GM12878 (cell line): ENCODE data around the gene RABEP2. TPM values are rescaled to one million over a fixed set of nuclear protein-coding genes. Genes with fewer than 3 reads are reported as not detected.

Experiments used
- ATAC-seq: fragments of 200-7000 bp; cut with Tn5 transposase; 3 replicates; pipeline ENCODE4 v1.9.1; 2020; ENCODE audit warnings: mild to moderate bottlenecking, moderate library complexity
- BruUV-seq: library from RNA; stranded (reverse); fragments of 400-500 nt; replicated peaks from 2 replicates; lab custom pipeline; 2021; lab: Mats Ljungman, UMichigan
- CTCF ChIA-PET: fragments of 300-600 bp; sonication (Branson Sonifier 250); formaldehyde crosslinking; extraction: SDS; loops from one replicate; lab custom pipeline; 2021; ENCODE audit warnings: inconsistent platforms; lab: Yijun Ruan, JAX
- POLR2A ChIA-PET: fragments of 350-600 bp; formaldehyde crosslinking; extraction: SDS; loops from one replicate; lab custom pipeline; 2021; ENCODE audit warnings: inconsistent platforms; lab: Charles Lee
- RAD21 ChIA-PET: fragments of 300-600 bp; sonication (Branson Sonifier 250); formaldehyde crosslinking; loops from one replicate; lab custom pipeline; 2023; ENCODE audit warnings: antibody characterized with exemption; ENCODE audit not compliant: unreplicated experiment; lab: Charles Lee
- SMC1A ChIA-PET: fragments of 300-600 bp; sonication (Branson Sonifier 250); formaldehyde crosslinking; loops from one replicate; lab custom pipeline; 2023; ENCODE audit not compliant: unreplicated experiment, uncharacterized antibody; lab: Charles Lee
- DNase-seq: peaks from one replicate; pipeline ENCODE4 v3.0.0-alpha.2; 2011; ENCODE audit warnings: low read depth, low spot score
- FAIRE-seq: peaks from 3 replicates; lab custom pipeline; 2011; peaks lifted over from hg19 to GRCh38; lab: Jason Lieb, UNC
- H2AFZ ChIP-seq: 2 replicates; pipeline ENCODE4 v1.6.0; 2011; ENCODE audit warnings: low read depth, low read length, control low read depth; ENCODE audit not compliant: control insufficient read depth
- H3K27ac ChIP-seq: 2 replicates; pipeline ENCODE4 v1.5.1; 2011; ENCODE audit warnings: control low read depth; ENCODE audit not compliant: control insufficient read depth, insufficient read depth
- H3K27me3 ChIP-seq, 2 experiments: replicated peaks in 1 of 2; 2 replicates each; pipeline versions ENCODE4 v1.6.0 to v1.6.1; 2011; ENCODE audit warnings: low read length in 1 of 2; ENCODE audit not compliant: control insufficient read depth in 2 of 2, insufficient read depth in 2 of 2
- H3K36me3 ChIP-seq, 2 experiments: 2 replicates each; pipeline ENCODE4 v1.5.1; 2011; ENCODE audit warnings: low read length in 1 of 2; ENCODE audit not compliant: control insufficient read depth in 2 of 2, insufficient read depth in 2 of 2
- H3K4me1 ChIP-seq: 2 replicates; pipeline ENCODE4 v1.6.1; 2011; ENCODE audit warnings: mild to moderate bottlenecking, low read length, moderate library complexity, mixed read lengths; ENCODE audit not compliant: control insufficient read depth, insufficient read depth
- H3K4me2 ChIP-seq: 2 replicates; pipeline ENCODE4 v1.6.0; 2011; ENCODE audit warnings: control low read depth; ENCODE audit not compliant: control insufficient read depth, insufficient read depth
- H3K4me3 ChIP-seq: fragments of 200-600 bp; sonication (generic); 2 replicates; pipeline ENCODE4 v1.5.1; 2016
- H3K79me2 ChIP-seq: 2 replicates; pipeline ENCODE4 v1.6.0; 2011; ENCODE audit warnings: low read length; ENCODE audit not compliant: control insufficient read depth, insufficient read depth
- H3K9ac ChIP-seq: 2 replicates; pipeline ENCODE4 v1.8.0; 2011; ENCODE audit warnings: low read length, control low read depth, mixed read lengths; ENCODE audit not compliant: control insufficient read depth, insufficient read depth
- H3K9me3 ChIP-seq: replicated peaks from 3 replicates; pipeline ENCODE4 v1.5.1; 2011; ENCODE audit warnings: mild to moderate bottlenecking, low read length; ENCODE audit not compliant: control insufficient read depth, insufficient read depth
- H4K20me1 ChIP-seq: 2 replicates; pipeline ENCODE4 v1.6.0; 2011; ENCODE audit not compliant: control insufficient read depth, insufficient read depth
- BACH1 ChIP-seq: fragments of 450-650 bp; IDR thresholded peaks from 2 replicates; pipeline ENCODE4 v1.6.1; 2017; ENCODE audit warnings: mild to moderate bottlenecking, borderline replicate concordance
- CREB1 ChIP-seq: IDR thresholded peaks from 2 replicates; pipeline ENCODE4 v1.6.1; 2012; ENCODE audit warnings: low read depth, mild to moderate bottlenecking, inconsistent platforms
- GATAD2B ChIP-seq: fragments of 450-650 bp; conservative IDR thresholded peaks from 2 replicates; pipeline ENCODE4 v1.6.1; 2017; ENCODE audit warnings: low read depth, mild to moderate bottlenecking, moderate library complexity
- LARP7 ChIP-seq: fragments of 450-650 bp; IDR thresholded peaks from 2 replicates; pipeline ENCODE4 v1.6.1; 2017; ENCODE audit warnings: mild to moderate bottlenecking
- SIX5 ChIP-seq: IDR thresholded peaks from 2 replicates; pipeline ENCODE4 v1.6.1; 2011; ENCODE audit warnings: mild to moderate bottlenecking, low read depth, low read length, moderate library complexity; ENCODE audit not compliant: severe bottlenecking
- ZNF24 ChIP-seq: fragments of 450-650 bp; IDR thresholded peaks from 2 replicates; pipeline ENCODE4 v1.6.1; 2017; ENCODE audit warnings: antibody characterized with exemption, mild to moderate bottlenecking
- ZNF274 ChIP-seq: IDR thresholded peaks from one replicate; pipeline ENCODE4 v1.8.0; 2011; ENCODE audit not compliant: insufficient read length, insufficient read depth
- WGBS: methylation state at CpG from one replicate; pipeline ENCODE4 v1.1.6; 2016; ENCODE audit warnings: low lambda C conversion rate; ENCODE audit not compliant: insufficient replicate concordance, insufficient coverage; ENCODE audit errors: missing lambda C conversion rate; 5-methylcytosine and 5-hydroxymethylcytosine counted together
- in situ Hi-C: fragments of 300-500 bp; cut with MboI; formaldehyde crosslinking; loops from 9 replicates; pipeline ENCODE4 v1.14.3; 2018; ENCODE audit warnings: mixed read lengths
- intact Hi-C: fragments of 100-400 bp; cut with micrococcal nuclease; formaldehyde crosslinking; loops from one replicate; pipeline ENCODE4 v1.14.2; 2022; ENCODE audit not compliant: unreplicated experiment
- polyA plus RNA-seq, 11 experiments: library from polyadenylated mRNA; depleted of rRNA in 4 of 11; unstranded in 6 of 11; stranded (reverse) in 5 of 11; fragments of >200 nt; fragmentation: Nextera tagmentation in 4 of 11; fragmentation: Illumina TruSeq in 1 of 11; extraction: Ambion mirVana in 4 of 11; extraction: Trizol in 1 of 11; gene quantifications; 1 replicate in 1 of 11; 2 replicates in 10 of 11; pipeline versions ENCODE4 v1.2.1 to v1.2.3, GENCODE V29; 2011 to 2016; ENCODE audit warnings: inconsistent platforms in 2 of 11, missing spikeins in 2 of 11, low read depth in 1 of 11
- total RNA-seq, 4 experiments: library from RNA; depleted of rRNA in 3 of 4; stranded (reverse); fragments of >200 nt in 3 of 4; fragmentation: Illumina TruSeq in 1 of 4; extraction: Trizol in 1 of 4; gene quantifications; 2 replicates each; pipeline versions ENCODE4 v1.2.1 to v1.2.3, GENCODE V29; 2013 to 2021
- TF ChIP-seq, protein P1 (sequence below): fragments of 450-650 bp; IDR thresholded peaks from 2 replicates; pipeline ENCODE4 v1.6.1; 2018; ENCODE audit warnings: borderline replicate concordance, mild to moderate bottlenecking; ENCODE audit not compliant: partially characterized antibody
- TF ChIP-seq, protein P2 (sequence below): IDR thresholded peaks from 2 replicates; pipeline ENCODE4 v1.6.1; 2011; ENCODE audit warnings: borderline replicate concordance, low read depth, mild to moderate bottlenecking, moderate library complexity, low read length; ENCODE audit not compliant: insufficient read depth, poor library complexity, severe bottlenecking
- TF ChIP-seq, protein P3 (sequence below): IDR thresholded peaks from 2 replicates; pipeline ENCODE4 v1.6.1; 2012; ENCODE audit warnings: improper control_type of control experiment, low read depth, low read length; ENCODE audit not compliant: insufficient replicate concordance

RABEP2 gene
- total and polyA plus RNA-seq, 10 of the 15 experiments (the other 5 are each of a cell fraction or from before 2014, with no cell fraction given) = 0.47 to 33.2 (median 18.6) TPM

DNA sequence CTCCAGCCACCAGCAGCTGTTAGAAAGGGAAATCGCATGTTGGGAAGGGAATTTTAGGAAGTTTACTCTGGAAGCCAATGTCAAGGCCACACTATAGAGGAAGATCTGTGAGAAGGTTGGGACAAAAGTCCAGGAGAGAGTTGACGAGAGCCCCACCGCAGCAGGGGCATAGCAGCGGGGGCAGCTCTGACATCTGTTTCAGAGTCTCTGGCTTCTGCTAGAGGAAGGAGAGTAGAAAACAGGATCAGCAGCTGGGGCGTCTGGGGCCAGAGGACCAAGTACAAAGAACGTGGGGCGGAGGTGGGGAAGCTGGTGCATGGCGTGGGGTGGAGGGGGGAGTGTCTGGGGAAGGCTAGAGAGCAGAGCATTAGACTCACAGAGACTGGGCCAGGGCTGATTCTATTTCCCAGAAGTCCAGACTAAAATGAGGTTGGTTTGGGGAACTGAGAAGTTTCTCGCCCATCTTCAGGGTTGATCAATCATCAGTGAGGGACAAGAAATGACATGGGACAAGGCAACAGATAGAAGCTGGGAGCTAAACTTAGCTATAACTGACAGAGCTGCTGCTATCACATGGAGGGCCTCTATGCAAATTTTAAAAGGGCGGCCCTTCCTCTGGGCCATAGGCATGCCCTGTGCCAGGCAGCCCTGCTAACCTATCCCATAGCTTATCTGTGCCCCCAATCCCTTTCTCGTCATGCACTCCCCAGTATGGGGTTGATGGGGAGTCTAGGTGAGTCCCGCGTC lies 1.2 kb downstream of the RABEP2 start:
- BruUV-seq = TSS peak; percentile 64
- intact Hi-C loops (loop anchor here (2.0 to 10.0 kb wide), 4 partner anchors 21 to 429 kb away; partner anchors contain the start of genes APOBR, CLN3 and TUFM), in situ Hi-C loops (no loop called here)
- SMC1A ChIA-PET = interaction anchor here (0.8 to 5.8 kb wide), 16 partner anchors 9 to 78 kb away, joined by 3 to 58 read pairs (median 6); partner anchors contain the start of genes CD19, NFATC2IP, SH2B1 and TUFM
- FAIRE-seq (peak; percentile 87), ATAC-seq (peak; percentile 78), DNase-seq (peak; percentile 93)
- RAD21 ChIA-PET = interaction anchor here (0.9 to 2.5 kb wide), 15 partner anchors 9 to 102 kb away, joined by 3 to 32 read pairs (median 6); partner anchors contain the start of genes ATXN2L, CD19, NFATC2IP and SH2B1
- Histone ChIP-seq H3K4me3 (peak overlapping the region; percentile 92), H3K79me2 (no peaks in the 10 kb centered on the region), H4K20me1 (no peaks in the 10 kb centered on the region), H2AFZ (peak overlapping the region; percentile 63), H3K9me3 (no peaks in the 10 kb centered on the region), H3K4me2 (peak overlapping the region; percentile 73), H3K9ac (peak overlapping the region; percentile 35), H3K27ac (peak overlapping the region; percentile 99), H3K4me1 (peaks cover 14% of the 10 kb centered on the region), H3K36me3 (peaks cover 3 to 5% of the 10 kb centered on the region in 2 experiments), H3K27me3 (no peaks in the 10 kb centered on the region)
- under 1% methylated on average over 13 of the region's 13 CpGs for WGBS
- POLR2A ChIA-PET = interaction anchor here (0.5 to 5.1 kb wide), 21 partner anchors 9 to 1240 kb away, joined by 3 to 39 read pairs (median 4); partner anchors contain the start of genes ATP2A1, ATXN2L, CD19 and NFATC2IP
- CTCF ChIA-PET = interaction anchor here (0.5 to 6.4 kb wide), 12 partner anchors 9 to 1574 kb away, joined by 3 to 76 read pairs (median 4); partner anchors contain the start of gene SH2B1
- TF ChIP-seq ZNF24 (no peak), GATAD2B (no peak), SIX5 (no peak), ZNF274 (no peak), LARP7 (no peak), CREB1 (no peak; the same call in 1 of the 2 replicates), BACH1 (no peak)
- TF ChIP-seq, protein P1, sequence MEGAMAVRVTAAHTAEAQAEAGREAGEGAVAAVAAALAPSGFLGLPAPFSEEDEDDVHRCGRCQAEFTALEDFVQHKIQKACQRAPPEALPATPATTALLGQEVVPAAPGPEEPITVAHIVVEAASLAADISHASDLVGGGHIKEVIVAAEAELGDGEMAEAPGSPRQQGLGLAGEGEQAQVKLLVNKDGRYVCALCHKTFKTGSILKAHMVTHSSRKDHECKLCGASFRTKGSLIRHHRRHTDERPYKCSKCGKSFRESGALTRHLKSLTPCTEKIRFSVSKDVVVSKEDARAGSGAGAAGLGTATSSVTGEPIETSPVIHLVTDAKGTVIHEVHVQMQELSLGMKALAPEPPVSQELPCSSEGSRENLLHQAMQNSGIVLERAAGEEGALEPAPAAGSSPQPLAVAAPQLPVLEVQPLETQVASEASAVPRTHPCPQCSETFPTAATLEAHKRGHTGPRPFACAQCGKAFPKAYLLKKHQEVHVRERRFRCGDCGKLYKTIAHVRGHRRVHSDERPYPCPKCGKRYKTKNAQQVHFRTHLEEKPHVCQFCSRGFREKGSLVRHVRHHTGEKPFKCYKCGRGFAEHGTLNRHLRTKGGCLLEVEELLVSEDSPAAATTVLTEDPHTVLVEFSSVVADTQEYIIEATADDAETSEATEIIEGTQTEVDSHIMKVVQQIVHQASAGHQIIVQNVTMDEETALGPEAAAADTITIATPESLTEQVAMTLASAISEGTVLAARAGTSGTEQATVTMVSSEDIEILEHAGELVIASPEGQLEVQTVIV = no peak
- TF ChIP-seq, protein P2, sequence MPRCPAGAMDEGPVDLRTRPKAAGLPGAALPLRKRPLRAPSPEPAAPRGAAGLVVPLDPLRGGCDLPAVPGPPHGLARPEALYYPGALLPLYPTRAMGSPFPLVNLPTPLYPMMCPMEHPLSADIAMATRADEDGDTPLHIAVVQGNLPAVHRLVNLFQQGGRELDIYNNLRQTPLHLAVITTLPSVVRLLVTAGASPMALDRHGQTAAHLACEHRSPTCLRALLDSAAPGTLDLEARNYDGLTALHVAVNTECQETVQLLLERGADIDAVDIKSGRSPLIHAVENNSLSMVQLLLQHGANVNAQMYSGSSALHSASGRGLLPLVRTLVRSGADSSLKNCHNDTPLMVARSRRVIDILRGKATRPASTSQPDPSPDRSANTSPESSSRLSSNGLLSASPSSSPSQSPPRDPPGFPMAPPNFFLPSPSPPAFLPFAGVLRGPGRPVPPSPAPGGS = no peak
- TF ChIP-seq, protein P3, sequence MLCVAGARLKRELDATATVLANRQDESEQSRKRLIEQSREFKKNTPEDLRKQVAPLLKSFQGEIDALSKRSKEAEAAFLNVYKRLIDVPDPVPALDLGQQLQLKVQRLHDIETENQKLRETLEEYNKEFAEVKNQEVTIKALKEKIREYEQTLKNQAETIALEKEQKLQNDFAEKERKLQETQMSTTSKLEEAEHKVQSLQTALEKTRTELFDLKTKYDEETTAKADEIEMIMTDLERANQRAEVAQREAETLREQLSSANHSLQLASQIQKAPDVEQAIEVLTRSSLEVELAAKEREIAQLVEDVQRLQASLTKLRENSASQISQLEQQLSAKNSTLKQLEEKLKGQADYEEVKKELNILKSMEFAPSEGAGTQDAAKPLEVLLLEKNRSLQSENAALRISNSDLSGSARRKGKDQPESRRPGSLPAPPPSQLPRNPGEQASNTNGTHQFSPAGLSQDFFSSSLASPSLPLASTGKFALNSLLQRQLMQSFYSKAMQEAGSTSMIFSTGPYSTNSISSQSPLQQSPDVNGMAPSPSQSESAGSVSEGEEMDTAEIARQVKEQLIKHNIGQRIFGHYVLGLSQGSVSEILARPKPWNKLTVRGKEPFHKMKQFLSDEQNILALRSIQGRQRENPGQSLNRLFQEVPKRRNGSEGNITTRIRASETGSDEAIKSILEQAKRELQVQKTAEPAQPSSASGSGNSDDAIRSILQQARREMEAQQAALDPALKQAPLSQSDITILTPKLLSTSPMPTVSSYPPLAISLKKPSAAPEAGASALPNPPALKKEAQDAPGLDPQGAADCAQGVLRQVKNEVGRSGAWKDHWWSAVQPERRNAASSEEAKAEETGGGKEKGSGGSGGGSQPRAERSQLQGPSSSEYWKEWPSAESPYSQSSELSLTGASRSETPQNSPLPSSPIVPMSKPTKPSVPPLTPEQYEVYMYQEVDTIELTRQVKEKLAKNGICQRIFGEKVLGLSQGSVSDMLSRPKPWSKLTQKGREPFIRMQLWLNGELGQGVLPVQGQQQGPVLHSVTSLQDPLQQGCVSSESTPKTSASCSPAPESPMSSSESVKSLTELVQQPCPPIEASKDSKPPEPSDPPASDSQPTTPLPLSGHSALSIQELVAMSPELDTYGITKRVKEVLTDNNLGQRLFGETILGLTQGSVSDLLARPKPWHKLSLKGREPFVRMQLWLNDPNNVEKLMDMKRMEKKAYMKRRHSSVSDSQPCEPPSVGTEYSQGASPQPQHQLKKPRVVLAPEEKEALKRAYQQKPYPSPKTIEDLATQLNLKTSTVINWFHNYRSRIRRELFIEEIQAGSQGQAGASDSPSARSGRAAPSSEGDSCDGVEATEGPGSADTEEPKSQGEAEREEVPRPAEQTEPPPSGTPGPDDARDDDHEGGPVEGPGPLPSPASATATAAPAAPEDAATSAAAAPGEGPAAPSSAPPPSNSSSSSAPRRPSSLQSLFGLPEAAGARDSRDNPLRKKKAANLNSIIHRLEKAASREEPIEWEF = peak; percentile 77
